ENCODE data around the gene ADAMTS9. TPM values are rescaled to one million over a fixed set of nuclear protein-coding genes. Genes with fewer than 3 reads are reported as not detected.

The ADAMTS9 gene
- total RNA-seq, 2 experiments from 2014 or later, result not detected

GRCh38 chr3:64654013-64654412 lies 33.8 kb downstream of the ADAMTS9 start:
- no peaks in the 10 kb centered on the region for H3K36me3 ChIP-seq (ENCODE audit: insufficient read depth, low read length)
- Mint-ChIP-seq H3K4me1 (ENCODE audit: low read depth) (no peaks in the 10 kb centered on the region), H3K36me3 (ENCODE audit: low read depth) (no peaks in the 10 kb centered on the region), H3K27me3 (no peaks in the 10 kb centered on the region), H3K27ac (no peak overlapping the region), H3K4me3 (no peak overlapping the region), H3K9me3 (no peaks in the 10 kb centered on the region)
- ChIA-PET POLR2A (no interaction called here), CTCF (no interaction called here)
- no peak for DNase-seq
- no peak for TF ChIP-seq CTCF (IDR thresholded peaks at IDR 0.05)
- H3K27ac ChIP-seq (ENCODE audit: low read depth in 1 of 2, low read length in 2 of 2), result no peak overlapping the region
- H3K4me3 ChIP-seq (ENCODE audit: low read length), result no peak overlapping the region
- H3K27me3 ChIP-seq (ENCODE audit: control insufficient read depth in 1 of 2, insufficient read depth in 2 of 2, low read length in 2 of 2), result no peaks in the 10 kb centered on the region
- intact Hi-C loops (cut with DNase I, micrococcal nuclease), result no loop called here
- no peaks in the 10 kb centered on the region for H3K4me1 ChIP-seq (ENCODE audit: insufficient read depth, low read length)
- peaks cover 0 to 5% of the 10 kb centered on the region in 2 experiments for H3K9me3 ChIP-seq (ENCODE audit: control insufficient read depth in 1 of 2, insufficient read depth in 1 of 2, low read length in 2 of 2)
- ATAC-seq (ENCODE audit: poor library complexity), result no peak

GRCh38 chr3:64653101-64653500 lies 34.7 kb downstream of the ADAMTS9 start:
- no peaks in the 10 kb centered on the region for H3K36me3 Mint-ChIP-seq (ENCODE audit: low read depth)
- intact Hi-C loops (cut with DNase I, micrococcal nuclease), result no loop called here
- CTCF ChIA-PET, result no interaction called here
- Histone ChIP-seq H3K4me1 (ENCODE audit: insufficient read depth, low read length) (no peaks in the 10 kb centered on the region), H3K9me3 (ENCODE audit: control insufficient read depth in 1 of 2, insufficient read depth in 1 of 2, low read length in 2 of 2) (peaks cover 0 to 4% of the 10 kb centered on the region in 2 experiments), H3K4me3 (ENCODE audit: low read length) (no peak overlapping the region), H3K27me3 (ENCODE audit: control insufficient read depth in 1 of 2, insufficient read depth in 2 of 2, low read length in 2 of 2) (no peaks in the 10 kb centered on the region), H3K36me3 (ENCODE audit: insufficient read depth, low read length) (no peaks in the 10 kb centered on the region), H3K27ac (ENCODE audit: low read depth in 1 of 2, low read length in 2 of 2) (no peak overlapping the region)
- H3K9me3 Mint-ChIP-seq, result no peaks in the 10 kb centered on the region
- no peaks in the 10 kb centered on the region for H3K27me3 Mint-ChIP-seq
- H3K27ac Mint-ChIP-seq, result no peak overlapping the region
- TF ChIP-seq CTCF (IDR thresholded peaks at IDR 0.05), result no peak
- DNase-seq (no peak), ATAC-seq (ENCODE audit: poor library complexity) (no peak)
- H3K4me1 Mint-ChIP-seq (ENCODE audit: low read depth), result no peaks in the 10 kb centered on the region
- POLR2A ChIA-PET, result no interaction called here
- no peak overlapping the region for H3K4me3 Mint-ChIP-seq

- peaks cover 0 to 3% of the 10 kb centered on the region in 2 experiments for H3K9me3 ChIP-seq (ENCODE audit: control insufficient read depth in 1 of 2, insufficient read depth in 1 of 2, low read length in 2 of 2)
- no peaks in the 10 kb centered on the region for H3K27me3 ChIP-seq (ENCODE audit: control insufficient read depth in 1 of 2, insufficient read depth in 2 of 2, low read length in 2 of 2)
- no peaks in the 10 kb centered on the region for H3K9me3 Mint-ChIP-seq
- no peaks in the 10 kb centered on the region for H3K36me3 Mint-ChIP-seq (ENCODE audit: low read depth)
- no peak for ATAC-seq (ENCODE audit: poor library complexity)
- H3K4me1 ChIP-seq (ENCODE audit: insufficient read depth, low read length), result no peaks in the 10 kb centered on the region
- H3K4me1 Mint-ChIP-seq (ENCODE audit: low read depth), result no peaks in the 10 kb centered on the region
- CTCF ChIA-PET, result no interaction called here
- no peak overlapping the region for H3K27ac Mint-ChIP-seq
- no peak overlapping the region for H3K4me3 ChIP-seq (ENCODE audit: low read length)
- no peaks in the 10 kb centered on the region for H3K36me3 ChIP-seq (ENCODE audit: insufficient read depth, low read length)
- H3K27me3 Mint-ChIP-seq, result no peaks in the 10 kb centered on the region
- POLR2A ChIA-PET, result no interaction called here
- intact Hi-C loops (cut with DNase I, micrococcal nuclease), result no loop called here
- no peak for TF ChIP-seq CTCF (IDR thresholded peaks at IDR 0.05)
- no peak overlapping the region for H3K4me3 Mint-ChIP-seq
- H3K27ac ChIP-seq (ENCODE audit: low read depth in 1 of 2, low read length in 2 of 2), result no peak overlapping the region
- DNase-seq, result no peak
Observed at GRCh38 chr3:64651741-64652241, 36.0 kb downstream of the ADAMTS9 start.

Measured in CD4-positive, alpha-beta T cell (primary cell).